GM21786 (cell line): ENCODE data around the gene ARRDC2.
"Not testable (repeated sequence)": the region's sequence is repeated elsewhere in the genome, so short reads cannot be mapped to it uniquely, and the experiment has no call there.

Experiments
- ATAC-seq: cut with Tn5 transposase; IDR thresholded peaks from one replicate; pipeline ENCODE4 v1.9.1; 2021; ENCODE audit not compliant: unreplicated experiment

ARRDC2 gene

GRCh38 chr19:18016209-18016910 lies 8.4 kb downstream of the ARRDC2 start:
- ATAC-seq, result no peak

GRCh38 chr19:18017275-18018083 lies 9.5 kb downstream of the ARRDC2 start:
- no peak for ATAC-seq

GRCh38 chr19:18020212-18021085 lies 12.5 kb downstream of the ARRDC2 start:
- no peak for ATAC-seq

- no peak for ATAC-seq
Measured at GRCh38 chr19:18021121-18021755, 13.3 kb downstream of the ARRDC2 start.

- no peak for ATAC-seq
Measured at GRCh38 chr19:18023622-18024251, 15.8 kb downstream of the ARRDC2 start.

GRCh38 chr19:18027151-18027550 lies 19.2 kb downstream of the ARRDC2 start:
- ATAC-seq, result no peak

GRCh38 chr19:18029617-18030338 lies 21.8 kb downstream of the ARRDC2 start:
- no peak for ATAC-seq

- not testable (repeated sequence) for ATAC-seq
Measured at GRCh38 chr19:18031401-18031800, 23.4 kb downstream of the ARRDC2 start.

GRCh38 chr19:18032102-18032501 lies 24.1 kb downstream of the ARRDC2 start:
- ATAC-seq, result not testable (repeated sequence)

- ATAC-seq, result no peak
Measured at GRCh38 chr19:18041054-18041453, 33.1 kb downstream of the ARRDC2 start.

GRCh38 chr19:18043676-18044075 lies 35.7 kb downstream of the ARRDC2 start:
- ATAC-seq, result no peak

- peak; percentile 90 for ATAC-seq
Measured at GRCh38 chr19:18044825-18045304, 36.9 kb downstream of the ARRDC2 start.

- no peak for ATAC-seq
Measured at GRCh38 chr19:18045307-18046050, 37.5 kb downstream of the ARRDC2 start.

- ATAC-seq, result no peak
Measured at GRCh38 chr19:18046059-18046718, 38.2 kb downstream of the ARRDC2 start.

- no peak for ATAC-seq
Measured at GRCh38 chr19:18049385-18049784, 41.4 kb downstream of the ARRDC2 start.

- no peak for ATAC-seq
Measured at GRCh38 chr19:18051887-18052286, 43.9 kb downstream of the ARRDC2 start.

GRCh38 chr19:18053576-18054219 lies 45.7 kb downstream of the ARRDC2 start:
- ATAC-seq, result no peak

GRCh38 chr19:18055967-18056366 lies 48.0 kb downstream of the ARRDC2 start:
- no peak for ATAC-seq
